Measurements from ENCODE around the gene SPACDR. TPM values are rescaled to one million over a fixed set of nuclear protein-coding genes. Genes with fewer than 3 reads are reported as not detected.
A peak's percentile ranks its signal among the peaks of the same experiment; 100 is the strongest.

Gene SPACDR
- total RNA-seq, 2 donors from 2014 or later: 5.4 to 5.6 TPM

- DNase-seq: no peak
- Mint-ChIP-seq H3K27me3 (ENCODE audit: low read depth) (no peaks in the 10 kb centered on the region), H3K9me3 (no peaks in the 10 kb centered on the region), H3K36me3 (ENCODE audit: insufficient read depth in 2 of 2) (no peaks in the 10 kb centered on the region), H3K4me3 (no peak overlapping the region), H3K27ac (no peak overlapping the region), H3K4me1 (ENCODE audit: low read depth) (peaks cover 5% of the 10 kb centered on the region)
- ATAC-seq (replicated peaks in 1 of 2): no peak
Measured at GRCh38 chr7:100490483-100491191, 26.6 kb upstream of the SPACDR start.

GRCh38 chr7:100489824-100490223 lies 25.8 kb upstream of the SPACDR start:
- H3K27ac Mint-ChIP-seq: no peak overlapping the region
- H3K4me1 Mint-ChIP-seq (ENCODE audit: low read depth): peaks cover 5% of the 10 kb centered on the region
- ATAC-seq (replicated peaks in 1 of 2) (no peak), DNase-seq (no peak)
- H3K27me3 Mint-ChIP-seq (ENCODE audit: low read depth): no peaks in the 10 kb centered on the region
- H3K4me3 Mint-ChIP-seq: no peak overlapping the region
- H3K9me3 Mint-ChIP-seq: no peaks in the 10 kb centered on the region
- H3K36me3 Mint-ChIP-seq (ENCODE audit: insufficient read depth in 2 of 2): no peaks in the 10 kb centered on the region

DNA sequence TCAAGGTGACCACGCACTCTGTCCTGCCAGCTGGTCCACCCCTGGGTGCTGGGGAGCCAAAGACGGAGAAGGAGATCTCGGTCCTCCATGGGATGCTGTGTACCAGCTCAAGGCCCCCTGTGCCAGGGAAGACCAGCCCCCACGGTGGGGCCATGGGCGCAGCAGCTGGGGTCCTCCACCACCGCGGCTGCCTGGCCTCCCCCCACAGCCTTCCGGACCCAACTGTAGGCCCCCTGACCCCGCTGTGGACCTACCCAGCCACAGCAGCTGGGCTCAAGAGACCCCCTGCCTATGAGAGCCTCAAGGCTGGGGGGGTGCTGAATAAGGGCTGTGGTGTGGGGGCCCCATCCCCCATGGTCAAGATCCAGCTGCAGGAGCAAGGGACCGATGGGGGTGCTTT lies 25.1 kb upstream of the SPACDR start:
- H3K27me3 Mint-ChIP-seq (ENCODE audit: low read depth): no peaks in the 10 kb centered on the region
- no peaks in the 10 kb centered on the region for H3K9me3 Mint-ChIP-seq
- no peak overlapping the region for H3K27ac Mint-ChIP-seq
- no peak overlapping the region for H3K4me3 Mint-ChIP-seq
- peaks cover 5% of the 10 kb centered on the region for H3K4me1 Mint-ChIP-seq (ENCODE audit: low read depth)
- no peaks in the 10 kb centered on the region for H3K36me3 Mint-ChIP-seq (ENCODE audit: insufficient read depth in 2 of 2)
- no peak for ATAC-seq (replicated peaks in 1 of 2)
- no peak for DNase-seq

DNA sequence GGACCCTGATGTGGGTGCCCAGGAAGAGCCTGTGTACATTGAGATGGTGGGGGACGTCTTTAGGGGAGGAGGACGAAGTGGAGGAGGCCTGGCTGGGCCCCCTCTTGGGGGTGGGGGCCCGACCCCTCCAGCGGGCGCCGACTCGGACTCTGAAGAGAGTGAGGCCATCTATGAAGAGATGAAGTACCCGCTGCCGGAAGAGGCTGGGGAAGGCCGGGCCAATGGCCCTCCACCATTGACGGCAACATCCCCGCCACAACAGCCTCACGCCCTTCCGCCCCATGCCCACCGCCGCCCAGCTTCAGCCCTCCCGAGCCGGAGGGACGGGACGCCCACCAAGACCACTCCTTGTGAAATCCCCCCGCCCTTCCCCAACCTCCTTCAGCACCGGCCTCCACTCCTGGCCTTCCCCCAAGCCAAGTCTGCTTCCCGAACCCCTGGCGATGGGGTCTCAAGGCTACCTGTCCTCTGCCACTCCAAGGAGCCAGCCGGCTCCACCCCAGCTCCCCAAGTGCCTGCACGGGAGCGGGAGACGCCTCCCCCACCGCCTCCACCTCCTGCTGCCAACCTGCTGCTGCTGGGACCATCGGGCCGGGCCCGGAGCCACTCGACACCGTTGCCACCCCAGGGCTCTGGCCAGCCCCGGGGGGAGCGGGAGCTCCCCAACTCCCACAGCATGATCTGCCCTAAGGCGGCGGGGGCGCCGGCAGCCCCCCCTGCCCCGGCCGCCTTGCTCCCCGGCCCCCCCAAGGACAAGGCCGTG lies 24.5 kb upstream of the SPACDR start:
- Mint-ChIP-seq H3K4me1 (ENCODE audit: low read depth) (peaks cover 5% of the 10 kb centered on the region), H3K27me3 (ENCODE audit: low read depth) (no peaks in the 10 kb centered on the region), H3K36me3 (ENCODE audit: insufficient read depth in 2 of 2) (no peaks in the 10 kb centered on the region), H3K9me3 (no peaks in the 10 kb centered on the region), H3K27ac (no peak overlapping the region), H3K4me3 (no peak overlapping the region)
- ATAC-seq (replicated peaks in 1 of 2): no peak
- DNase-seq: no peak

GRCh38 chr7:100486753-100487446 lies 22.8 kb upstream of the SPACDR start:
- no peak for DNase-seq

GRCh38 chr7:100486111-100486636 lies 22.1 kb upstream of the SPACDR start:
- H3K27ac Mint-ChIP-seq: no peak overlapping the region
- H3K9me3 Mint-ChIP-seq: no peaks in the 10 kb centered on the region
- no peaks in the 10 kb centered on the region for H3K36me3 Mint-ChIP-seq (ENCODE audit: insufficient read depth in 2 of 2)
- H3K27me3 Mint-ChIP-seq (ENCODE audit: low read depth): no peaks in the 10 kb centered on the region
- H3K4me1 Mint-ChIP-seq (ENCODE audit: low read depth): peaks cover 7% of the 10 kb centered on the region
- H3K4me3 Mint-ChIP-seq: no peak overlapping the region
- no peak for DNase-seq
- ATAC-seq (replicated peaks in 1 of 2): no peak

More at GRCh38 chr7:100486753-100487446, 22.8 kb upstream of the SPACDR start:
- Mint-ChIP-seq H3K27me3 (ENCODE audit: low read depth) (no peaks in the 10 kb centered on the region), H3K4me3 (no peak overlapping the region), H3K9me3 (no peaks in the 10 kb centered on the region), H3K27ac (no peak overlapping the region), H3K4me1 (ENCODE audit: low read depth) (peaks cover 7% of the 10 kb centered on the region), H3K36me3 (ENCODE audit: insufficient read depth in 2 of 2) (no peaks in the 10 kb centered on the region)
- no peak for ATAC-seq (replicated peaks in 1 of 2)

DNA sequence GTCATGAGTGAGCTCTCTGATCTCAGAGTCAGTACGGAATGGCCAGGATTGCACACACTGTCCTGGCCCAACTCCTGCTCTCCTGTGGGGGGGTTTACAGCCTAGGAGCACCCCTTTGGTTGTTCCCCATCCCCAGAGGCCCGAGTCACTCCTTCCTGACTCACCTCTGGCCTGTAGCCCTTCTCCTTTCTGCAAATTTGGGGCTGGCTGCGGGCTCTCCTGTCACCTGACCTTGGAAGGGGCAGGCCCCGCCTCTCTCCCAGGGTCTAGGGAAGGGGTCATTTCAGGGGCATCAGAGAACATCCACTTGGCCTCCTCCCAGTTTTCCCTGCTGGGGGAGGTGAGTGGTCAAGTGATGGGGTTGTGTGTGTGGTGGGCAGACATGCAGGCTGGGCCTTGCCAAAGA lies 21.4 kb upstream of the SPACDR start:
- DNase-seq (no peak), ATAC-seq (replicated peaks in 1 of 2) (no peak)
- Mint-ChIP-seq H3K36me3 (ENCODE audit: insufficient read depth in 2 of 2) (no peaks in the 10 kb centered on the region), H3K4me3 (no peak overlapping the region), H3K9me3 (no peaks in the 10 kb centered on the region), H3K4me1 (ENCODE audit: low read depth) (peaks cover 7% of the 10 kb centered on the region), H3K27ac (no peak overlapping the region), H3K27me3 (ENCODE audit: low read depth) (no peaks in the 10 kb centered on the region)

- Mint-ChIP-seq H3K27me3 (ENCODE audit: low read depth) (no peaks in the 10 kb centered on the region), H3K9me3 (no peaks in the 10 kb centered on the region), H3K27ac (no peak overlapping the region), H3K4me1 (ENCODE audit: low read depth) (peaks cover 9% of the 10 kb centered on the region), H3K36me3 (ENCODE audit: insufficient read depth in 2 of 2) (no peaks in the 10 kb centered on the region), H3K4me3 (peak overlapping the region in 1 of 2 donors; percentile 7)
- ATAC-seq (replicated peaks in 1 of 2) (no peak), DNase-seq (no peak)
Measured at GRCh38 chr7:100484673-100485045, 20.6 kb upstream of the SPACDR start.

GRCh38 chr7:100483722-100484672 lies 19.9 kb upstream of the SPACDR start, which contains the start of gene NYAP1:
TSS of gene NYAP1 (plus strand) at chr7:100483927. CDS start at chr7:100485312, 1,385 bp downstream.
- Mint-ChIP-seq H3K4me3 (peak within 1 kb of the TSS; percentile 96 to 97), H3K27ac (peak within 1 kb of the TSS; percentile 68), H3K27me3 (ENCODE audit: low read depth) (no peaks in the 10 kb centered on the region), H3K9me3 (no peaks in the 10 kb centered on the region), H3K4me1 (ENCODE audit: low read depth) (peaks cover 13% of the 10 kb centered on the region), H3K36me3 (ENCODE audit: insufficient read depth in 2 of 2) (peaks cover 0 to 2% of the 10 kb centered on the region in 2 donors)
- DNase-seq: peak in 1 of 2 donors; percentile 42
- peak; percentile 26 to 27 for ATAC-seq (replicated peaks in 1 of 2)

DNA sequence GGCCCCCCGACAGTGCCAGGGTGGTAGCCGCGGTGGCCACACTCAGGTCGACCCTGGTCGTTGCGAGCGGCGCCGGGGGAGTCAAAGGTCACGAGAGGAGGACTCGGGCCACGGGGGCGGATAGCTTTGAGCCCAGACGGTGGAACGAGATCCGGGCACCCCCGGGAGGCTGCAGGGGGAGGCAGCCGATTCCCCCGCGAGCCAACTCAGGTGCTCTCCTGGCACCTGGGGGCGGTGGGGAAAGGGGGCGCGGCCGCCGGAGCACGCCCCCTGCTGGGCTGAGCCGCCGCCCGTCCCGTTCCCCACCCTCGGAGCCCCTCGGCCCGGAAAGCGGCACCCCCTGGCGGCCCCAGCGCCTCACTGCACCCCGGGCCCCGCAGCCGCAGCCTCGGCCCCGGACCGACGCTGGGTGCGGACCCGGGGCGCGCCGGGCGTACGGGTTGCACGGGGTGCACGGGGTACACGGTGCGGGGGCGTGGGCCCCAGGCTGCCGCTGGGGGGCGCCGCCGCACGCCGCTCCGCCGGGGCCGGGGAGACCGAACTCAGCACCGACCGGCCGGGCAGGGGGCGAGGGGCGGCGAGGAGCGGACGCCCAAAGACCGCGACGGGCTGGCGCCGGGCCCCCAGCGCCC lies 19.1 kb upstream of the SPACDR start:
- Mint-ChIP-seq H3K4me1 (ENCODE audit: low read depth) (peaks cover 13% of the 10 kb centered on the region), H3K27ac (peak overlapping the region; percentile 68), H3K36me3 (ENCODE audit: insufficient read depth in 2 of 2) (peaks cover 0 to 5% of the 10 kb centered on the region in 2 donors), H3K27me3 (ENCODE audit: low read depth) (no peaks in the 10 kb centered on the region), H3K9me3 (no peaks in the 10 kb centered on the region), H3K4me3 (peak overlapping the region; percentile 96 to 97)
- ATAC-seq (replicated peaks in 1 of 2) (peak; percentile 70 to 72), DNase-seq (peak; percentile 89 to 93)

- H3K36me3 Mint-ChIP-seq (ENCODE audit: insufficient read depth in 2 of 2): peaks cover 0 to 6% of the 10 kb centered on the region in 2 donors
- H3K27ac Mint-ChIP-seq: peak overlapping the region; percentile 68
- DNase-seq (no peak), ATAC-seq (replicated peaks in 1 of 2) (no peak)
- no peaks in the 10 kb centered on the region for H3K9me3 Mint-ChIP-seq
- peaks cover 13% of the 10 kb centered on the region for H3K4me1 Mint-ChIP-seq (ENCODE audit: low read depth)
- peak overlapping the region; percentile 96 to 97 for H3K4me3 Mint-ChIP-seq
- no peaks in the 10 kb centered on the region for H3K27me3 Mint-ChIP-seq (ENCODE audit: low read depth)
Measured at GRCh38 chr7:100482728-100483089, 18.6 kb upstream of the SPACDR start.

DNA sequence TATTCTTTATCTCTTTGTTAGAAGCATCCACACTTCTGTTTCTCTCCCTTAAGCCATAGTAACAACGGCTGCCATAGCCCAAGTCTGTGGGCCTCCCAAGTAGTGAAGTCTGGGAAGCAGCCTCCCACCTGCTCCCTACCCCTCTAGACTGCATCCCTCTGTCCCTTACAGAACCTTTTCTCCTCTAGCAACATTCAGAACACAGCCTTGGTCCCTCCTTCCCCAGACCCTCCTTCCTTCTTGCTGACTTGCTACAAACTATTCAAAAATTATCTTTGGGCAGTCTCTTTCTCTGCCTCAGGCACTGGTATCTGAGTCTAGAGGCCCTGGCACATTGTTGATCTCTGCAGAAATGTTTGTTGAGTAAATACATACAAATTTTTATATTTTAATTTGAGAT lies 17.4 kb upstream of the SPACDR start:
- H3K9me3 Mint-ChIP-seq: no peaks in the 10 kb centered on the region
- peaks cover 20% of the 10 kb centered on the region for H3K4me1 Mint-ChIP-seq (ENCODE audit: low read depth)
- no peaks in the 10 kb centered on the region for H3K27me3 Mint-ChIP-seq (ENCODE audit: low read depth)
- H3K27ac Mint-ChIP-seq: no peak overlapping the region
- DNase-seq (no peak), ATAC-seq (replicated peaks in 1 of 2) (no peak)
- H3K36me3 Mint-ChIP-seq (ENCODE audit: insufficient read depth in 2 of 2): peaks cover 2 to 10% of the 10 kb centered on the region in 2 donors
- H3K4me3 Mint-ChIP-seq: no peak overlapping the region
